OCI-LY7 (cell line): ENCODE measurements around the gene NQO2. TPM values are rescaled to one million over a fixed set of nuclear protein-coding genes. Genes with fewer than 3 reads are reported as not detected.

Source experiments
- BruUV-seq: library from RNA; stranded (reverse); fragments of 400-500 nt; replicated peaks from 2 replicates; lab custom pipeline; 2021; lab: Mats Ljungman, UMichigan
- CTCF ChIA-PET: fragments of 300-600 bp; sonication (Branson Sonifier 250); formaldehyde crosslinking; loops from one replicate; lab custom pipeline; 2022; ENCODE audit warnings: antibody characterized with exemption; ENCODE audit not compliant: unreplicated experiment; lab: Charles Lee
- POLR2A ChIA-PET: fragments of 300-600 bp; sonication (Branson Sonifier 250); formaldehyde crosslinking; loops from one replicate; lab custom pipeline; 2022; ENCODE audit warnings: antibody characterized with exemption; lab: Charles Lee
- DNase-seq: peaks from one replicate; pipeline ENCODE4 v3.0.0-alpha.2; 2015; ENCODE audit warnings: low spot score
- H2AFZ ChIP-seq: fragments of 200-600 bp; sonication (generic), shearing (Covaris generic); 2 replicates; pipeline ENCODE4 v1.6.1; 2014; ENCODE audit warnings: mild to moderate bottlenecking, antibody characterized with exemption, low read length, moderate library complexity
- H3K27ac ChIP-seq: fragments of 200-600 bp; sonication (generic); 2 replicates; pipeline ENCODE4 v1.5.1; 2014; ENCODE audit warnings: mixed run types, low read depth, mild to moderate bottlenecking, moderate library complexity, low read length, inconsistent platforms; ENCODE audit not compliant: poor library complexity, severe bottlenecking
- H3K36me3 ChIP-seq: fragments of 200-600 bp; sonication (generic); 2 replicates; pipeline ENCODE4 v1.6.1; 2014; ENCODE audit warnings: mild to moderate bottlenecking, antibody characterized with exemption, low read length, moderate library complexity, mixed read lengths; ENCODE audit not compliant: insufficient read depth
- H3K4me1 ChIP-seq: fragments of 200-600 bp; sonication (generic); 2 replicates; pipeline ENCODE4 v1.5.1; 2014; ENCODE audit warnings: mild to moderate bottlenecking, low read length; ENCODE audit not compliant: insufficient read depth, poor library complexity, severe bottlenecking
- H3K4me2 ChIP-seq: fragments of 200-600 bp; sonication (generic); 2 replicates; pipeline ENCODE4 v1.6.1; 2014; ENCODE audit warnings: mild to moderate bottlenecking, low read length
- H3K4me3 ChIP-seq: fragments of 200-600 bp; sonication (generic); 2 replicates; pipeline ENCODE4 v1.5.1; 2014; ENCODE audit warnings: mild to moderate bottlenecking, low read depth, low read length; ENCODE audit not compliant: poor library complexity, severe bottlenecking
- H3K79me2 ChIP-seq: fragments of 200-600 bp; sonication (generic); 2 replicates; pipeline ENCODE4 v1.6.1; 2016; ENCODE audit warnings: low read depth, mild to moderate bottlenecking, low read length, moderate library complexity, mixed read lengths; ENCODE audit not compliant: insufficient read depth
- H3K9me2 ChIP-seq: fragments of 200-600 bp; sonication (generic); 2 replicates; pipeline ENCODE4 v1.6.1; 2016; ENCODE audit warnings: mild to moderate bottlenecking, low read length, mixed read lengths; ENCODE audit not compliant: insufficient read depth
- H3K9me3 ChIP-seq: fragments of 200-600 bp; sonication (generic); 2 replicates; pipeline ENCODE4 v1.6.1; 2014; ENCODE audit warnings: mild to moderate bottlenecking, mixed run types, low read length, mixed read lengths
- H4K20me1 ChIP-seq: fragments of 200-600 bp; sonication (generic); 2 replicates; pipeline ENCODE4 v1.6.1; 2014; ENCODE audit warnings: mild to moderate bottlenecking, antibody characterized with exemption, low read length, moderate library complexity, mixed read lengths; ENCODE audit not compliant: insufficient read depth
- CTCF ChIP-seq: fragments of 200-600 bp; sonication (generic); conservative IDR thresholded peaks from 2 replicates; pipeline ENCODE4 v1.5.1; 2014; ENCODE audit warnings: mild to moderate bottlenecking, antibody characterized with exemption, low read length, moderate library complexity, mixed read lengths
- EZH2phosphoT487 ChIP-seq: fragments of 200-600 bp; sonication (generic); IDR thresholded peaks from 2 replicates; pipeline ENCODE4 v1.6.1; 2018; ENCODE audit warnings: low read depth, borderline replicate concordance, mild to moderate bottlenecking, mixed run types, antibody characterized with exemption, low read length, moderate library complexity, mixed read lengths
- intact Hi-C: fragments of 100-400 bp; cut with micrococcal nuclease; formaldehyde crosslinking; loops from one replicate; pipeline ENCODE4 v1.10.0; 2022; ENCODE audit not compliant: unreplicated experiment
- total RNA-seq, 2 experiments: library from RNA; depleted of rRNA in 1 of 2; stranded (reverse); fragments of >200 nt in 1 of 2; shearing (Covaris generic) in 1 of 2; gene quantifications; 2 replicates each; pipeline ENCODE4 v1.2.3, GENCODE V29; 2014 to 2022

Gene NQO2
- total RNA-seq, 2 experiments from 2014 or later = 8.4 to 9.9 TPM

- no peaks in the 10 kb centered on the region for H3K9me3 ChIP-seq
- intact Hi-C loops = no loop called here
- H2AFZ ChIP-seq = no peak overlapping the region
- H3K36me3 ChIP-seq = no peaks in the 10 kb centered on the region
- TF ChIP-seq EZH2phosphoT487 = no peak
- no peaks in the 10 kb centered on the region for H3K9me2 ChIP-seq
- H3K27ac ChIP-seq = no peak overlapping the region
- no peaks in the 10 kb centered on the region for H3K79me2 ChIP-seq
- H3K4me1 ChIP-seq = no peaks in the 10 kb centered on the region
- POLR2A ChIA-PET = no interaction called here
- BruUV-seq = no TSS peak
- CTCF ChIA-PET = no interaction called here
- H3K4me2 ChIP-seq = no peak overlapping the region
- DNase-seq = no peak
- H3K4me3 ChIP-seq = no peak overlapping the region
- H4K20me1 ChIP-seq = no peaks in the 10 kb centered on the region
These were observed 39.6 kb upstream of the NQO2 start for GRCh38 chr6:2959909-2960719.

- no peak overlapping the region for H3K4me2 ChIP-seq
These were observed 38.8 kb upstream of the NQO2 start for GRCh38 chr6:2960935-2961334.

GRCh38 chr6:2961506-2961905 lies 38.2 kb upstream of the NQO2 start:
- BruUV-seq = no TSS peak
- no peak overlapping the region for H2AFZ ChIP-seq
- H3K9me3 ChIP-seq = no peaks in the 10 kb centered on the region
- intact Hi-C loops = no loop called here
- no peak for TF ChIP-seq CTCF
- no peak for TF ChIP-seq EZH2phosphoT487
- H3K27ac ChIP-seq = no peak overlapping the region
- H3K4me1 ChIP-seq = no peaks in the 10 kb centered on the region
- no peaks in the 10 kb centered on the region for H4K20me1 ChIP-seq
- no peaks in the 10 kb centered on the region for H3K9me2 ChIP-seq
- ChIA-PET POLR2A (no interaction called here), CTCF (no interaction called here)
- DNase-seq = no peak
- no peaks in the 10 kb centered on the region for H3K79me2 ChIP-seq
- no peaks in the 10 kb centered on the region for H3K36me3 ChIP-seq
- no peak overlapping the region for H3K4me3 ChIP-seq
- no peak overlapping the region for H3K4me2 ChIP-seq

More at GRCh38 chr6:2960935-2961334, 38.8 kb upstream of the NQO2 start:
- CTCF ChIA-PET = no interaction called here
- Histone ChIP-seq H2AFZ (no peak overlapping the region), H3K9me3 (no peaks in the 10 kb centered on the region), H3K9me2 (no peaks in the 10 kb centered on the region), H4K20me1 (no peaks in the 10 kb centered on the region), H3K36me3 (no peaks in the 10 kb centered on the region), H3K27ac (no peak overlapping the region), H3K79me2 (no peaks in the 10 kb centered on the region), H3K4me1 (no peaks in the 10 kb centered on the region), H3K4me3 (no peak overlapping the region)
- TF ChIP-seq CTCF = no peak
- no peak for TF ChIP-seq EZH2phosphoT487
- intact Hi-C loops = no loop called here
- BruUV-seq = no TSS peak
- POLR2A ChIA-PET = no interaction called here
- DNase-seq = no peak
